ENCODE measurements around the gene ATG12. TPM values are rescaled to one million over a fixed set of nuclear protein-coding genes. Genes with fewer than 3 reads are reported as not detected.

Gene ATG12
- total and polyA plus RNA-seq, 2 of the 13 experiments (the other 11 are each of a cell fraction or from before 2014, with no cell fraction given), result 46.4 to 58.1 TPM

GRCh38 chr5:115841382-115842088, at the start of gene ATG12, which contains the start of gene AP3S1 (continued):
- TF ChIP-seq RBAK (CRISPR knock-in tag; IDR thresholded peaks at IDR 0.05) (0 out of 2 replicates have a peak, but pooled peaks have one; percentile 19), MXI1 (IDR thresholded peaks at IDR 0.05; ENCODE audit: borderline replicate concordance, low read depth, low read length) (peak; percentile 85; the same call in 2 of the 3 replicates), ZMYM4 (CRISPR knock-in tag; IDR thresholded peaks at IDR 0.05) (peak; percentile 93), CHCHD3 (CRISPR knock-in tag; IDR thresholded peaks at IDR 0.05) (no peak; the same call in 1 of the 2 replicates), ZSCAN30 (CRISPR knock-in tag; IDR thresholded peaks at IDR 0.05) (peak; percentile 82; the same call in 1 of the 2 replicates), ZNF556 (CRISPR knock-in tag; IDR thresholded peaks at IDR 0.05; ENCODE audit: borderline replicate concordance) (peak; percentile 17; the same call in 1 of the 2 replicates), HMGXB3 (CRISPR knock-in tag; IDR thresholded peaks at IDR 0.05; ENCODE audit: borderline replicate concordance) (peak; percentile 80), CBX1 (IDR thresholded peaks at IDR 0.05; ENCODE audit: low read depth) (peak; percentile 36), BORCS8-MEF2B (CRISPR knock-in tag; IDR thresholded peaks at IDR 0.05) (peak; percentile 79), TRIM22 (IDR thresholded peaks at IDR 0.05) (no peak), BATF2 (CRISPR knock-in tag; IDR thresholded peaks at IDR 0.05) (peak; percentile 92), ZBTB26 (CRISPR knock-in tag; IDR thresholded peaks at IDR 0.05; ENCODE audit: borderline replicate concordance) (peak; percentile 86), CC2D1A (CRISPR knock-in tag; IDR thresholded peaks at IDR 0.05) (0 out of 2 replicates have a peak, but pooled peaks have one; percentile 23), ATM (IDR thresholded peaks at IDR 0.05; ENCODE audit: borderline replicate concordance) (no peak), CEBPB (IDR thresholded peaks at IDR 0.05; ENCODE audit: borderline replicate concordance, low read depth, low read length) (no peak), ONECUT2 (CRISPR knock-in tag; IDR thresholded peaks at IDR 0.05) (0 out of 2 replicates have a peak, but pooled peaks have one; percentile 54), ATF2 (CRISPR knock-in tag; IDR thresholded peaks at IDR 0.05) (peak; percentile 87), ELF1 (CRISPR knock-in tag; IDR thresholded peaks at IDR 0.05) (peak; percentile 94), DNMT3B (CRISPR knock-in tag; conservative IDR thresholded peaks at IDR 0.05) (peak; percentile 96), MAFG (CRISPR knock-in tag; IDR thresholded peaks at IDR 0.05) (no peak), ZNF629 (CRISPR knock-in tag; conservative IDR thresholded peaks at IDR 0.05) (0 out of 2 replicates have a peak, but pooled peaks have one; percentile 4)

Data from HepG2 (cell line).